B cell (primary cell): ENCODE measurements around the gene PSG1.
"Not testable (repeated sequence)": the region's sequence is repeated elsewhere in the genome, so short reads cannot be mapped to it uniquely, and the experiment has no call there.

Source experiments
- CTCF ChIP-seq: fragments of 200-600 bp; IDR thresholded peaks from one replicate; pipeline ENCODE4 v1.8.0; 2022; ENCODE audit warnings: antibody characterized with exemption, mild to moderate bottlenecking
- EZH2 ChIP-seq: IDR thresholded peaks from 2 replicates; pipeline ENCODE4 v1.6.1; 2012; ENCODE audit warnings: borderline replicate concordance, low read depth, mild to moderate bottlenecking, moderate library complexity, low read length; ENCODE audit not compliant: insufficient read depth, poor library complexity, severe bottlenecking

DNA sequence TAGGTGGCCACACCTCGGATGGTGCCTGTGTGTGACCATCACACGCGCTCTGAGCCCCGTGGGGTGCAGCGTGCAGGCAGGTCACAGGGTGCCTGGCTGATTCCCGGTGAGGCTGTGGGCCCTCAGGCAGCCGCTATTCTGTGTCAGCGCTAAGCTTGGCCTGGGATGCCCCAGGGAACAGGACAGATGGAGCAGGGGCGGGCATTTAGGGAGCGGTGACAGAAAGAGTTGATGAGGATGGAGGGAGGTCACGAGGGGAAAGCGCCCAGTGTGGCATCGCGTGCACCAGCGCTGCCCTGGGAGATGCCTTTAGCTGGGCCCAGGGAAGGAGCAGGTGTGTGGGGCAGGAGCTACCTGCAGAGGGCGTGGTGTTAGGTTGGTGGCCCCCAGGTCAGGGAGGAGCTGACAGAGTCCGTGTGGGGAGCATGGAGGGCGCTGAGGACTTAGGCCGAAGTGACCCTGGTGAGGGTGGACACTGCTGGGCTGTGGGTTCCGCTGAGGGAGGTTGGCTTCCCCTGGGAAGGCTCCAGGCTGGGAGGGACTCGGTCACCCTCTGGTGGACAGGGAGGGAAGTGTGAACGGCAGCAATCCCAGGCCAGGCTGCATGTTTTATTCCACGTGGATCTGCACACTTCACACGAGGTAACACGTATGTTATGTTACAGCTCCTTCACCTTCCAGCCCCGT is 39.7 kb upstream of the PSG1 start:
- not testable (repeated sequence) for TF ChIP-seq CTCF, EZH2
